CD4-positive, CD25-positive, alpha-beta regulatory T cell (primary cell): ENCODE measurements around the gene SORCS1. TPM values are rescaled to one million over a fixed set of nuclear protein-coding genes. Genes with fewer than 3 reads are reported as not detected.

ENCODE experiments used
- ATAC-seq, 2 donors: fragments of 150-1000 bp; cut with Tn5 transposase; one replicate each; pipeline ENCODE4 v1.10.0; 2021; ENCODE audit warnings: low read depth in 2 of 2, moderate number of reproducible peaks in 2 of 2, moderate library complexity in 1 of 2
- DNase-seq, 3 donors: peaks; one replicate each; pipeline versions ENCODE4 v3.0.0 to v3.0.0-alpha.2; 2012 to 2022; ENCODE audit warnings: mixed read lengths in 1 of 3
- H3K27ac ChIP-seq: one replicate; pipeline ENCODE4 v1.7.0; 2013; ENCODE audit warnings: mild to moderate bottlenecking, low read length; ENCODE audit not compliant: insufficient read depth, poor library complexity, severe bottlenecking
- H3K27me3 ChIP-seq: one replicate; pipeline ENCODE4 v1.7.0; 2013; ENCODE audit warnings: low read length; ENCODE audit not compliant: control insufficient read depth, insufficient read depth
- H3K36me3 ChIP-seq: one replicate; pipeline ENCODE4 v1.7.0; 2013; ENCODE audit warnings: mild to moderate bottlenecking, low read length, moderate library complexity; ENCODE audit not compliant: control insufficient read depth, insufficient read depth
- H3K4me1 ChIP-seq: 2 replicates; pipeline ENCODE4 v1.7.0; 2013; ENCODE audit warnings: mild to moderate bottlenecking, low read length; ENCODE audit not compliant: insufficient read depth, control insufficient read depth, poor library complexity, severe bottlenecking
- H3K4me3 ChIP-seq: one replicate; pipeline ENCODE4 v1.7.0; 2013; ENCODE audit warnings: low read depth, mild to moderate bottlenecking, low read length, moderate library complexity
- H3K9me3 ChIP-seq, 2 experiments: 1 replicate in 1 of 2; 2 replicates in 1 of 2; pipeline ENCODE4 v1.7.0; 2013; ENCODE audit warnings: low read length in 2 of 2, mild to moderate bottlenecking in 1 of 2, moderate library complexity in 1 of 2; ENCODE audit not compliant: control insufficient read depth in 2 of 2
- H3K27ac Mint-ChIP-seq, 3 donors: one replicate each; pipeline ENCODE4 v1.8.0; 2020 to 2022; ENCODE audit warnings: mild to moderate bottlenecking in 3 of 3, mixed read lengths in 3 of 3, moderate library complexity in 2 of 3
- H3K27me3 Mint-ChIP-seq: one replicate; pipeline ENCODE4 v1.8.0; 2022; ENCODE audit warnings: mild to moderate bottlenecking, mixed read lengths
- H3K36me3 Mint-ChIP-seq: one replicate; pipeline ENCODE4 v1.8.0; 2020; ENCODE audit warnings: mixed read lengths
- H3K4me1 Mint-ChIP-seq, 4 donors: one replicate each; pipeline ENCODE4 v1.8.0; 2020 to 2022; ENCODE audit warnings: mixed read lengths in 4 of 4, mild to moderate bottlenecking in 1 of 4
- H3K4me3 Mint-ChIP-seq, 4 donors: one replicate each; pipeline ENCODE4 v1.8.0; 2020 to 2022; ENCODE audit warnings: mild to moderate bottlenecking in 4 of 4, mixed read lengths in 4 of 4, moderate library complexity in 3 of 4
- H3K9me3 Mint-ChIP-seq, 7 donors: one replicate each; pipeline ENCODE4 v1.8.0; 2020 to 2022; ENCODE audit warnings: mixed read lengths in 7 of 7, mild to moderate bottlenecking in 3 of 7, moderate library complexity in 2 of 7
- polyA plus RNA-seq, 4 donors: library from polyadenylated mRNA; unstranded; fragments of 300-500 nt; fragmentation: Illumina TruSeq; gene quantifications; one replicate each; pipeline ENCODE4 v1.2.3, GENCODE V29; 2021
- total RNA-seq: library from RNA; stranded (reverse); gene quantifications from one replicate; pipeline ENCODE4 v1.2.3, GENCODE V29; 2022

The SORCS1 gene
- total and polyA plus RNA-seq, 5 donors from 2014 or later, result not detected

DNA sequence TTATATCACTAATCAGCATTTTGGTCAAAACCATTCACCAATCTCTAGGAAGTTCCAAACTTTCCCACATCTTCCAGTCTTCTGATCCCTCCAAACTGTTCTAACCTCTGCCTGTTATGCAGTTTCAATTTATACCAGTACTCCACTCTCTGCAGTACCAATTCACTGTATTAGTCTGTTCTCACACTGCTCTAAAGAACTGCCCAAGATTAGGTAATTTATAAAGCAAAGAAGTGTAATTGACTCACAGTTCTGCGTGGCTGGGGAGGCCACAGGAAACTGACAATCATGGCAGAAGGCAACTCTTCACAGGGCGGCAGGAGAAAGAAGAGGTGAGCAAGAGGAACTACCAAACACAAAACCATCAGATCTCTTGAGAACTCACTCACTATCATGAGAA is 374.9 kb downstream of the SORCS1 start:
- no peaks in the 10 kb centered on the region for H3K36me3 Mint-ChIP-seq
- H3K4me3 Mint-ChIP-seq, result no peak overlapping the region
- DNase-seq (no peak), ATAC-seq (no peak)
- H3K36me3 ChIP-seq, result no peaks in the 10 kb centered on the region
- H3K9me3 Mint-ChIP-seq, result peaks cover 0 to 6% (median 5%) of the 10 kb centered on the region in 7 donors
- H3K4me1 ChIP-seq, result no peaks in the 10 kb centered on the region
- no peak overlapping the region for H3K27ac ChIP-seq
- no peaks in the 10 kb centered on the region for H3K27me3 ChIP-seq
- peak overlapping the region in 1 of 3 donors; percentile 1 for H3K27ac Mint-ChIP-seq
- H3K9me3 ChIP-seq, result no peaks in the 10 kb centered on the region
- H3K27me3 Mint-ChIP-seq, result no peaks in the 10 kb centered on the region
- no peak overlapping the region for H3K4me3 ChIP-seq
- no peaks in the 10 kb centered on the region for H3K4me1 Mint-ChIP-seq

DNA sequence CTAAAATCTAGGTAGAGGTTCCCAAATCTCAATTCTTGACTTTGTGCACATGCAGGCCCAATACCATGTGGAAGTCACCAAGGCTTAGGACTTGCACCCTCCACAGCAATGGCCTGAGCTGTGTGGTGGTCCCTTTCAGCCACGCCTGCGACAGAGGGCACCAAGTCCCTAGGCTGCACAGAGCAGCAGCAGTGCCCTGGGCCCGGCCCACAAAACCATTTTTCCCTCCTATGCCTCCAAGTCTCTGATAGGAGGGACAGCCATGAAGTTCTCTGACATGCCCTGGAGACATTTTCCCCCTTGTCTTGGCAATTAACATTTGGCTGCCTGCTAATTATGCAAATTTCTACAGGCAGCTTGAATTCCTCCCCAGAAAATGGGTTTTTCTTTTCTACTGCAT is 375.5 kb downstream of the SORCS1 start:
- Mint-ChIP-seq H3K36me3 (no peaks in the 10 kb centered on the region), H3K4me1 (no peaks in the 10 kb centered on the region), H3K4me3 (no peak overlapping the region), H3K9me3 (peaks cover under 1 to 9% (median 4%) of the 10 kb centered on the region in 7 donors), H3K27me3 (no peaks in the 10 kb centered on the region), H3K27ac (no peak overlapping the region)
- Histone ChIP-seq H3K27ac (no peak overlapping the region), H3K27me3 (no peaks in the 10 kb centered on the region), H3K36me3 (no peaks in the 10 kb centered on the region), H3K9me3 (no peaks in the 10 kb centered on the region), H3K4me1 (no peaks in the 10 kb centered on the region), H3K4me3 (no peak overlapping the region)
- DNase-seq (no peak), ATAC-seq (no peak)

DNA sequence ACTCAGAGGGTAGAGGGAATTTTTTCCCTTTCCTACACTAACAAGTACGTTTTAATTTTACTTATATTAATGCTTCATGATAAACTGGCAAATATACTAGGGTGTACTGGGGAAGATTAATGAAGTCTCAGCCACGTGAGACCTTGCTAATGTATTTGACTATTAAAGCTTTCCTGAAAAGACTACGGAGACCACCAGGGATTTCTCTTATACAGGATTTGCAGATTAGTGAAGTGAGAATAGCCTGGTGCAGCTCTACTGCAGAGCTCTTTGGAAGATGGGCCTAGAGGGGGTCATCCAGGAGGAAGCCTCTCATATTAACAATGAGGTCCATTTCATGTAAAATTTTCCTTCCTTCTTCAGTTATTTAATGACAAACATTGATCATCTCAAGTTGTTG is 379.0 kb downstream of the SORCS1 start:
- no peaks in the 10 kb centered on the region for H3K36me3 ChIP-seq

DNA sequence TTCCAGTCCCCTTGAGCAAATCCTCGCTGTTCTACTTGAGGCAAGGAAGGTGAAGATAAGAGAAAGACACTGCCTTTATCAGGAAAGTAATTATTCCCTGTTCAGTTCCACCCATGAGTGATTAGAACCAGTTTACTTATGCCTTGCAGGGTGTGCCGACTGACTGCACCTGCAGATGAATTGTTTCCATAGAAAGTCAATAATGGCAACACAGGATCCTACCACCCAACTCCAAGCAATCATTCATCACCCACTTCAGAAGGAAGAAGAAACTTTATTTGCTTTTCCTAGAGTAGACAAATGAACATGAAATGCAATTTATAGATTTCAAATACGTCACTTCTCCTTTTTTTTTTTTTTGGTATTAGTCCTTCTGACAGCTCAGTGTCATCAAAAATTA is 383.9 kb downstream of the SORCS1 start:
- Mint-ChIP-seq H3K27ac (no peak overlapping the region), H3K9me3 (peaks cover 0 to 9% (median 2%) of the 10 kb centered on the region in 7 donors), H3K4me1 (no peaks in the 10 kb centered on the region), H3K27me3 (no peaks in the 10 kb centered on the region), H3K4me3 (no peak overlapping the region), H3K36me3 (no peaks in the 10 kb centered on the region)
- no peak for ATAC-seq
- Histone ChIP-seq H3K9me3 (no peaks in the 10 kb centered on the region), H3K27ac (no peak overlapping the region), H3K36me3 (no peaks in the 10 kb centered on the region), H3K4me1 (no peaks in the 10 kb centered on the region), H3K27me3 (no peaks in the 10 kb centered on the region), H3K4me3 (no peak overlapping the region)
- no peak for DNase-seq

More for the DNA sequence above, 379.0 kb downstream of the SORCS1 start:
- no peak overlapping the region for H3K4me3 Mint-ChIP-seq
- Histone ChIP-seq H3K9me3 (no peaks in the 10 kb centered on the region), H3K4me1 (no peaks in the 10 kb centered on the region), H3K27me3 (no peaks in the 10 kb centered on the region), H3K4me3 (no peak overlapping the region), H3K27ac (no peak overlapping the region)
- H3K4me1 Mint-ChIP-seq, result no peaks in the 10 kb centered on the region
- H3K27me3 Mint-ChIP-seq, result no peaks in the 10 kb centered on the region
- ATAC-seq (no peak), DNase-seq (no peak)
- no peaks in the 10 kb centered on the region for H3K36me3 Mint-ChIP-seq
- H3K27ac Mint-ChIP-seq, result no peak overlapping the region
- peaks cover 0 to 12% (median 4%) of the 10 kb centered on the region in 7 donors for H3K9me3 Mint-ChIP-seq

DNA sequence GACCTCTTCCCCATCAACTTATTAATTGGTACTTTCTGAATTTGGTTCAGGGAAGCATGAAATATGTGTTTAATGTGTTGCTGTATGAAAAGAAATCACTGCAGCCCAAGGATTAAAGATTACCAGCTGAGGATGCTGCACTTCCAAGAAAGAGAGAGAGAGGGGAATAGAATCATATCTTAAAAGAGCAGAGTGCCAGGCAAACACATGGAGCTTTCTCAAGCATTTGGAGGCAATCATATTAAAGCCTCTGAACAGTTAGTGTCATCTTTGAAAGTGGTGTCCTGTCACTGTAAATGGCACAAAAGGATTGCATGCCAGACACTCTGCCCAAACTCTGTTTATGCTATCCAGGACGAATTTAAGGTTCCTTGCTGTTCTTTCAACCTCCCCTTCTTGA is 386.7 kb downstream of the SORCS1 start:
- H3K4me3 Mint-ChIP-seq, result no peak overlapping the region
- no peak for ATAC-seq
- Histone ChIP-seq H3K27ac (no peak overlapping the region), H3K27me3 (no peaks in the 10 kb centered on the region), H3K9me3 (no peaks in the 10 kb centered on the region), H3K36me3 (no peaks in the 10 kb centered on the region), H3K4me1 (no peaks in the 10 kb centered on the region), H3K4me3 (no peak overlapping the region)
- no peaks in the 10 kb centered on the region for H3K27me3 Mint-ChIP-seq
- H3K9me3 Mint-ChIP-seq, result peaks cover 0 to 7% (median 3%) of the 10 kb centered on the region in 7 donors
- DNase-seq, result no peak
- H3K4me1 Mint-ChIP-seq, result no peaks in the 10 kb centered on the region
- H3K27ac Mint-ChIP-seq, result no peak overlapping the region
- H3K36me3 Mint-ChIP-seq, result no peaks in the 10 kb centered on the region

DNA sequence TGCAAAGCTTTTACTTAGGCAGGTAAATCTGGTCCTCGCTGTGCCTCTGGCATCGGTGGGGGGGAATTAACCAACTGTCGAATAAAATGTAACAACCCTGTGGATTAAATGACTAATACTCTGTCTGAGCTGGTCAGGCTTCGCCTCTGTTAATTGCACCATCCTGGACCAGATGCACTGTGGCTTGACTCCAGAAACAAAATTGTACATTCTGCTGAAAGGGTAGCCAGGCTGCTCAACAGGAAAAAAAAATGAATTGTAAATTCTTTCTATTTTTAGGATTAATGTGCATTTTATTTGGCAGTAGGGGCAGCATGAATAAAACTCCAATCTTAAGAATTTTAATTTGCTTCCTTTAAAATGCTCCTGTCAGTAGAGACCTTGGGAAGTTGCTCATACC is 389.4 kb downstream of the SORCS1 start:
- no peaks in the 10 kb centered on the region for H3K4me1 ChIP-seq
- no peaks in the 10 kb centered on the region for H3K36me3 ChIP-seq
- H3K27me3 Mint-ChIP-seq, result no peaks in the 10 kb centered on the region
- H3K27ac Mint-ChIP-seq, result no peak overlapping the region
- no peak overlapping the region for H3K27ac ChIP-seq
- peaks cover 0 to 6% (median 0%) of the 10 kb centered on the region in 7 donors for H3K9me3 Mint-ChIP-seq
- ATAC-seq (no peak), DNase-seq (no peak)
- peaks cover 2 to 7% of the 10 kb centered on the region in 2 experiments for H3K9me3 ChIP-seq
- H3K27me3 ChIP-seq, result no peaks in the 10 kb centered on the region
- H3K4me3 ChIP-seq, result no peak overlapping the region
- no peaks in the 10 kb centered on the region for H3K36me3 Mint-ChIP-seq
- H3K4me3 Mint-ChIP-seq, result no peak overlapping the region
- H3K4me1 Mint-ChIP-seq, result no peaks in the 10 kb centered on the region

DNA sequence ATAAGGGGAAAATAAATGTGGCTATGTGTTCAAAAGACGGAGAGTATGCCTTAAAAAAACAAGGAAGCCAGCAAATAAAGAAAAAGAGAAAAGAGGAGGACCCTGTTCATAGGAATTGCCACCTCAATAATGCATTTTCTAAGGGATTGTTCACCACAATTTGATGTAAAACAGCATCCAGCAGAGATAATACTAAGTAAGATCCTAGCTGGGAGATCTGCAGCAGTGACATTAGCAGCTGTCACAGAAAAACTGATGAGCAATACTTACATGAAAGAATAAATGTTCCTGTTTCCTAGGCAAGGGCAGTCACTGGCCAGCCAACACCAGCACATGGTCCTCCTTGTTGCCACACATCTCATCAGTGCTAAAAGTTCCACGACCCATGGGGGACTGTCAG is 391.5 kb downstream of the SORCS1 start:
- no peaks in the 10 kb centered on the region for H3K27me3 Mint-ChIP-seq
- no peaks in the 10 kb centered on the region for H3K4me1 Mint-ChIP-seq

DNA sequence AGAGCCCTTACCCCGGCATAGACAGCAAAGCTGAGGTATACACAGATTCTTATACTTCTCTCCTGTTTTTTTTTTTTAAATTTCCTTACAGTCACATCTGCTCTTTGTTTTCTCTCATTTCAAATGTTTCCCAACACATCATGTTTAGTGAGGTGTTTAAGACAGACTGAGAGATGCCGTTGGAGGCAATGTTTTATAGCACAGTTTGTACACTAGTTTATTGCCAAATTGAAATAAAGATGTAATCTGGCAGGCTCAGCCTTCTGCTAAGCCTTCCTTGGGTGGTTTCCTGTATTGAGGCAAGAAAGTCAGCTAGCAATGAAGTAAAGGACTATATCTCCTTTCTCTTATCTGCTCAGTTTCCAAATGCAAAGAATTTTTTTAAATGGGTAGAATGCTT is 393.4 kb downstream of the SORCS1 start:
- H3K36me3 Mint-ChIP-seq, result no peaks in the 10 kb centered on the region
- DNase-seq, result no peak
- no peak overlapping the region for H3K4me3 Mint-ChIP-seq
- Histone ChIP-seq H3K9me3 (peaks cover 2 to 7% of the 10 kb centered on the region in 2 experiments), H3K36me3 (no peaks in the 10 kb centered on the region), H3K27me3 (no peaks in the 10 kb centered on the region), H3K4me1 (no peaks in the 10 kb centered on the region), H3K4me3 (no peak overlapping the region), H3K27ac (no peak overlapping the region)
- no peaks in the 10 kb centered on the region for H3K27me3 Mint-ChIP-seq
- no peak for ATAC-seq
- H3K4me1 Mint-ChIP-seq, result no peaks in the 10 kb centered on the region
- H3K27ac Mint-ChIP-seq, result no peak overlapping the region
- H3K9me3 Mint-ChIP-seq, result peaks cover 0 to 6% (median 2%) of the 10 kb centered on the region in 7 donors

More for the DNA sequence above, 391.5 kb downstream of the SORCS1 start:
- no peak for ATAC-seq
- DNase-seq, result no peak
- H3K36me3 Mint-ChIP-seq, result no peaks in the 10 kb centered on the region
- no peak overlapping the region for H3K4me3 Mint-ChIP-seq
- Histone ChIP-seq H3K4me3 (no peak overlapping the region), H3K36me3 (no peaks in the 10 kb centered on the region), H3K27me3 (no peaks in the 10 kb centered on the region), H3K4me1 (no peaks in the 10 kb centered on the region), H3K9me3 (peaks cover 2 to 7% of the 10 kb centered on the region in 2 experiments), H3K27ac (no peak overlapping the region)
- no peak overlapping the region for H3K27ac Mint-ChIP-seq
- H3K9me3 Mint-ChIP-seq, result peaks cover 0 to 6% (median 0%) of the 10 kb centered on the region in 7 donors
